Osteoblast (primary cell): Measurements from ENCODE around the gene ZNF354C. TPM values are rescaled to one million over a fixed set of nuclear protein-coding genes. Genes with fewer than 3 reads are reported as not detected.

Experiments used
- DNase-seq: peaks from one replicate; pipeline ENCODE4 v3.0.0; 2011; ENCODE audit warnings: low spot score, mixed read lengths; ENCODE audit not compliant: insufficient read length; ENCODE audit errors: missing footprints
- H2AFZ ChIP-seq: 2 replicates; pipeline ENCODE4 v1.6.0; 2011; ENCODE audit warnings: mild to moderate bottlenecking, low read length
- H3K27ac ChIP-seq: 2 replicates; pipeline ENCODE4 v1.5.1; 2011; ENCODE audit warnings: mild to moderate bottlenecking, low read depth, low read length, moderate library complexity
- H3K27me3 ChIP-seq: 2 replicates; pipeline ENCODE4 v1.6.0; 2012; ENCODE audit warnings: mild to moderate bottlenecking, control low read depth, inconsistent platforms, low read length, moderate library complexity; ENCODE audit not compliant: insufficient read depth
- H3K36me3 ChIP-seq: 2 replicates; pipeline ENCODE4 v1.5.1; 2011; ENCODE audit warnings: mild to moderate bottlenecking, low read length, control low read depth, moderate library complexity; ENCODE audit not compliant: insufficient read depth
- H3K4me1 ChIP-seq: 2 replicates; pipeline ENCODE4 v1.5.1; 2011; ENCODE audit warnings: mild to moderate bottlenecking, low read length, control low read depth, moderate library complexity; ENCODE audit not compliant: insufficient read depth
- H3K4me2 ChIP-seq: 2 replicates; pipeline ENCODE4 v1.6.0; 2011; ENCODE audit warnings: mild to moderate bottlenecking, low read length; ENCODE audit not compliant: insufficient read depth
- H3K4me3 ChIP-seq: fragments of 200-600 bp; sonication (generic); 3 replicates; pipeline ENCODE4 v1.5.1; 2012; ENCODE audit warnings: mild to moderate bottlenecking, low read length, inconsistent platforms; ENCODE audit not compliant: insufficient read depth
- H3K79me2 ChIP-seq: 2 replicates; pipeline ENCODE4 v1.6.0; 2012; ENCODE audit warnings: mild to moderate bottlenecking, low read length, control low read depth, inconsistent platforms; ENCODE audit not compliant: insufficient read depth
- H3K9me3 ChIP-seq: 2 replicates; pipeline ENCODE4 v1.5.1; 2011; ENCODE audit warnings: low read depth, low read length, control low read depth
- H4K20me1 ChIP-seq: 2 replicates; pipeline ENCODE4 v1.6.0; 2012; ENCODE audit warnings: mild to moderate bottlenecking, low read length, control low read depth; ENCODE audit not compliant: insufficient read depth
- CTCF ChIP-seq: IDR thresholded peaks from 2 replicates; pipeline ENCODE4 v1.5.1; 2011; ENCODE audit warnings: mild to moderate bottlenecking, low read depth, low read length, moderate library complexity; ENCODE audit errors: extremely low read depth
- total RNA-seq: library from RNA; depleted of rRNA; stranded (reverse); fragments of >200 nt; gene quantifications from 2 replicates; pipeline ENCODE4 v1.2.3, GENCODE V29; 2012

Gene ZNF354C
- total RNA-seq, 1 donor, result 7.6 TPM

GRCh38 chr5:179118338-179118737 lies 58.2 kb downstream of the ZNF354C start:
- Histone ChIP-seq H3K4me1 (no peaks in the 10 kb centered on the region), H3K4me3 (no peak overlapping the region), H4K20me1 (no peaks in the 10 kb centered on the region), H3K4me2 (no peak overlapping the region), H3K9me3 (no peaks in the 10 kb centered on the region), H3K79me2 (no peaks in the 10 kb centered on the region), H3K27ac (no peak overlapping the region), H3K27me3 (no peaks in the 10 kb centered on the region), H3K36me3 (peaks cover 56% of the 10 kb centered on the region), H2AFZ (no peak overlapping the region)
- TF ChIP-seq CTCF, result no peak
- peak; percentile 67 for DNase-seq

DNA sequence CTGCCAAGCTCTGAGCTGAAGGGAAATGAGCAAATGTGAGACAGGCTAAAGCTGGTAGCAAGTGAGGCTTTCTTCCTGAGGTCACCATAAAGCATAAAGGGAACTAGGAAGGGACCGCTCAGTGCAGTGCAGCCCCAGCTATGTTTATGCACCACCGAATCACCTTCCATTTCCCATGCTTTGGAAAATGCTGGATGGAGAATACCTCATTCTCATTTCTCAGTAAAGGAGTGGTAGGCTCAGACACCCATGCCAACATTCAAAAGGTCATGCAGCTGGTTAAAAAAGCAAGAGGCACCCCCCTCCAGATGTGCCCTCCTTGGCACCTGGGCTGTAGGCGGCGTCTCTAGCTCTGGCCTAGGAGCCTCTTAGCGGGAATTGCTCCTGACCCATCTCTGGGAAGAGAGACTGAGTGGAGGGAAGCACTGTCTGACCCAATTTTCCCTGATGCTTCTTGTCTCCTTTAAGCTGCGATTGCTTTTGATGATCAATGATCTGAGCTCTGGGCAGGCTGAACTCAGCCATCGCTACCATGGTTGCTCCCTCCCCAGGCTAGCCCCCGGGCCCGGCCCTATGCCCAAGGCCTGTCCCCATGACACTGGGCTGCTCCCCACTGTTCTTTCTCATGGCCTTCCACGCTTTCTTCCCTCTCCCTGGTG lies 58.7 kb downstream of the ZNF354C start:
- Histone ChIP-seq H3K36me3 (peaks cover 51% of the 10 kb centered on the region), H3K27ac (no peak overlapping the region), H3K9me3 (no peaks in the 10 kb centered on the region), H4K20me1 (no peaks in the 10 kb centered on the region), H3K4me2 (no peak overlapping the region), H3K4me3 (no peak overlapping the region), H3K79me2 (no peaks in the 10 kb centered on the region), H3K4me1 (no peaks in the 10 kb centered on the region), H2AFZ (no peak overlapping the region), H3K27me3 (no peaks in the 10 kb centered on the region)
- peak; percentile 61 for DNase-seq
- TF ChIP-seq CTCF, result no peak

GRCh38 chr5:179119415-179120170 lies 59.4 kb downstream of the ZNF354C start:
- no peak overlapping the region for H2AFZ ChIP-seq
- H3K4me1 ChIP-seq, result no peaks in the 10 kb centered on the region
- no peak overlapping the region for H3K4me2 ChIP-seq
- no peaks in the 10 kb centered on the region for H3K27me3 ChIP-seq
- DNase-seq, result peak; percentile 73
- H3K36me3 ChIP-seq, result peaks cover 51% of the 10 kb centered on the region
- no peaks in the 10 kb centered on the region for H3K79me2 ChIP-seq
- H3K4me3 ChIP-seq, result no peak overlapping the region
- H3K9me3 ChIP-seq, result no peaks in the 10 kb centered on the region
- no peaks in the 10 kb centered on the region for H4K20me1 ChIP-seq
- no peak overlapping the region for H3K27ac ChIP-seq
- no peak for TF ChIP-seq CTCF

DNA sequence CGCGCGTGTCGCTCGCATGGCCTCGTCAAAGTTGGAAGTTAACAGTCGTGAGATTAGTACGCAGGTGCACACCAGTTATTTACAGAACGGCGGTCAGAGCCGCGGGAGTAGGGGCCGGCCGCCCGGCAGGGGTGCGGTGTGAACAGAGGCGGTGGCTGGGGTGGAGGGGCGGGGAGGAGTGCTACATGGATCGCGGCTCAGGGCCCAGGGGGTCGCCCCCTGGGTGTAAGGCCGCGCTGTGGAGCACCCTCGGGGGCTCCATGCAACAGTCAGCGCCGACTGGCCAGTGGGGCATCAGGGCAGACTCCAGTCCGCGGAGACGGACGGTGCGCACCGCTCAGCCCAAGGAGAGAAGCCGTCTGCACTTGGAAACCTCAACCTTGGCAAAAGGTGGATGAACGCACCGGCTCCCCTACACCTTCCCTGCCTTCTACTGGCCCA lies 60.3 kb downstream of the ZNF354C start:
- H3K27me3 ChIP-seq, result no peaks in the 10 kb centered on the region
- H3K79me2 ChIP-seq, result no peaks in the 10 kb centered on the region
- H3K36me3 ChIP-seq, result peaks cover 53% of the 10 kb centered on the region
- no peak overlapping the region for H2AFZ ChIP-seq
- no peak overlapping the region for H3K4me2 ChIP-seq
- H3K4me3 ChIP-seq, result no peak overlapping the region
- H3K9me3 ChIP-seq, result no peaks in the 10 kb centered on the region
- H3K27ac ChIP-seq, result no peak overlapping the region
- H4K20me1 ChIP-seq, result no peaks in the 10 kb centered on the region
- no peak for TF ChIP-seq CTCF
- H3K4me1 ChIP-seq, result no peaks in the 10 kb centered on the region
- peak; percentile 44 for DNase-seq
